ENCODE measurements around the gene TEX47. TPM values are rescaled to one million over a fixed set of nuclear protein-coding genes. Genes with fewer than 3 reads are reported as not detected.

TEX47 gene
- polyA plus RNA-seq (ENCODE audit: insufficient read length): not detected
- long read RNA-seq, donor 1: 0 reads
- long read RNA-seq, donor 2: 0 reads
- long read RNA-seq, donor 3: 0 reads
- long read RNA-seq, donor 4: 0 reads
- long read RNA-seq, donor 5: 0 reads
- long read RNA-seq, donor 6: 0 reads
- long read RNA-seq, donor 7: 0 reads
- long read RNA-seq, donor 8: 0 reads

DNA sequence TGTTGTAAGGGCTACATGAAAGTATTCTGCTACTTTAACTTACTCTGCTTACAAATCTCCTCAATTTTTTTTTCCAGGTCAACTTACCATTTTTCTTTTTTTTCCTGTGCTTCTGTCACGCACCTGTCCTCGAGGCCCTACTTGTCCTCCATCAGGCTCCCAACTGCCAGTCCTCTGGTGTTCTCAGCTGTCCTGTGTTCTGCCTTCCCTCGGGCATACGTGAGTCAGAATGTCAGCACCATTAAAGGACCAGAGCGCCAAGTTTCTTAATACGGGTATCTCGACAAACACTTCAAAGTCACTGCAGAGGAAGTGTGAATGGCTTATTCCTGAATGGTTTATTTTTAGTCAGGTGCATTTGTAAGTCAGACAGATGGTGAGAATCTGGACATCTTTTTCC is at the start of gene TEX47:
TEX47 (minus strand) TSS at position 185 of the 400 bp plus-strand sequence. CDS start 795 bp downstream, outside the sequence.
- no peak for DNase-seq

DNA sequence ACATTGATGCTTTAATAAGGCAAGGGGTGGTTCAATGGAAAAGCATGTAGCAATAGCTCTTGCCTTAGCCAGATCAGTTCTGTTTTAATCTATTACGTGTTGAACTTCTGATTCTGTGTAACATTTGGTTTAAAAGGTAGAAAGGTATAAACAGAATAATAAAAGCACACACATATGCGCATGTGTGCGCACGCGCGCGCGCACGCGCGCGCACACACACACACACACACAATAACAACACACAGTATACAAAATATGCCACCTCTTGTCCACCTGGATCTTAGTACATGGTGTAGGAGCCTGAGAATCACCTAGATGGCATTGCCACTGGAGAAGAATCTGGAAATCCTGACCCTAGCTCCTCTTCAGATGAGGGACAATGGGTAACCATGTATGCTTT is 49.6 kb upstream of the TEX47 start:
- no peak for DNase-seq

GRCh38 chr7:88842201-88842600 is 46.7 kb upstream of the TEX47 start:
- DNase-seq: no peak

GRCh38 chr7:88835147-88835728 is 39.7 kb upstream of the TEX47 start:
- peak; percentile 34 for DNase-seq

DNA sequence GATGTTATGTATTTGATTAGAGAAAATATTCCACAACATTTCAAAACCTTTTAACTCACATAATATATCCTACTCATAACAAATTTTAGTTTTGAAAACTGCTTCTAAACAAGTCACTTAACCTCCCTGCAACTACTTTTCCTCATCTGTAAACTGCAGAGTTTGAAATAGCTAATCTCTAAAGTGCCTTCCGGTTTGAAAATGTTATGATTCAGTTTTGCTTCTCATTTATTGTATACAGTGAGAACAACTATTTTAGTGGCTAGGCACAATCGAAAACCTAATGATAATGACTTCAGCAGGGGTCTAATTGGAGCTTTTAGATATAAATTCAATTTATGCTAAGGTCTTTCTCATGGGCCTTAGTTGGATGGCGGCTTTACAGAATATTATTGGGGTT is 30.7 kb upstream of the TEX47 start:
- no peak for DNase-seq

- no peak for DNase-seq
These were observed 23.0 kb upstream of the TEX47 start for GRCh38 chr7:88818552-88818951.

GRCh38 chr7:88806280-88807037 is 10.9 kb upstream of the TEX47 start:
- DNase-seq: no peak

GRCh38 chr7:88801046-88801445 is 5.5 kb upstream of the TEX47 start:
- no peak for DNase-seq

DNA sequence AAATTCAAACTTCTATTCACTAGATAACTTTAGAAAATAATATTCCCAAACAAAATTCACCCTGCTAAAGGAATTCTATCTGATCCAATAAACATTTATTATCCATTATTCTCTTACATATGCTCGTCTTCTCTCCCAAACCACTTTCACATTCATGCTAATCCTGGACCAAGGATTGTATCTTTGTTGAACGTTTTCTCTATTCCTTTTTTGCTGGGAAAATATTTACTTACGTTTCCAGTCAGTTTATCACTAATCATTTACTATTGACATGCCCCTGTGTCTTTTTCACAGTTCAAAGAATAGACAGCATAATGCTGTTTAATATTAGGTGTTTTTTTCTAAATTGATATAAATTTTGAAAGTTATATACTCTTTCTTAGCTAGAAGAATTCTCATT is 3.2 kb downstream of the TEX47 start:
- DNase-seq: no peak

DNA sequence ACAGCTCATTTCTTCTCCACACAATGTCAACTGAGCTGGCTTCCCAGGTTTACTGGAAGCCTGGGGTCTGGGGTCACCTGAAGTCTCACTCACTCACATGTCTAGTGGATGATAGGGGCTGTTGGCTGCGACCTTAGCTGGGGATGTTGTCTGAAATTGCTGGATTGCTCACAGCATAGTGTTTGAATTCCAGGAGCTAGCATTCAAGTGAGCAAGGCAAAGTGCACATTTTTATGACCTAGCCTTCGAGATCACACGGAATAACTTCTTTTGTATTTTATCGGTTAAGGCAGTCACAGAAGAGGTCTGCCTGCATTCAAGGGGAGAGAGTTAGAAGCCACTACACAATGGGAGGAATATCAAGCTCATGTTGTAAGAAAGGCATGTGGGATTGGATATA is 3.6 kb downstream of the TEX47 start:
- no peak for DNase-seq

- peak; percentile 14 for DNase-seq
These were observed 6.0 kb downstream of the TEX47 start for GRCh38 chr7:88789480-88790064.

- no peak for DNase-seq
These were observed 7.8 kb downstream of the TEX47 start for GRCh38 chr7:88787777-88788176.

DNA sequence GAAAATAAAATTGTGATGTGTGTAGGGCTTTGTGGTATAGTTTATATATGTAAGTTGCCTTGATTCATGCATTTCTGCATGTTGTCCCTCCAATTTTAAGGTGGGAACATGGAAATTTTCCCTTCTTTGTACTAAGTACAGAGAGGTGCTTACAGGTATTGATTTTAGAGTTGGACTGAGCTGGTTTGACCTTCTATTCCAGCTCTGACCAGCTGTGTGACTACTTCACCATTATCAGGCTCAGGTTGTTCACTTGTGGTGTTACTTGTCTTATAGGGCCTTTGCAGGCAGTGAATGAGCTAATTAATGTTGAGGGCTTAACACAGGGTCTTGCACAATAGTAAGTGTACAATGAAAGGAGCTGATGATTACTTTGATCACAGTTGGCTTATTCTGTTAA is 19.7 kb downstream of the TEX47 start:
- no peak for DNase-seq

GRCh38 chr7:88772776-88773175 is 22.8 kb downstream of the TEX47 start:
- no peak for DNase-seq

GRCh38 chr7:88771417-88771816 is 24.1 kb downstream of the TEX47 start:
- no peak for DNase-seq

GRCh38 chr7:88761779-88762178 is 33.8 kb downstream of the TEX47 start:
- DNase-seq: no peak

- no peak for DNase-seq
These were observed 35.4 kb downstream of the TEX47 start for GRCh38 chr7:88760136-88760515.

DNA sequence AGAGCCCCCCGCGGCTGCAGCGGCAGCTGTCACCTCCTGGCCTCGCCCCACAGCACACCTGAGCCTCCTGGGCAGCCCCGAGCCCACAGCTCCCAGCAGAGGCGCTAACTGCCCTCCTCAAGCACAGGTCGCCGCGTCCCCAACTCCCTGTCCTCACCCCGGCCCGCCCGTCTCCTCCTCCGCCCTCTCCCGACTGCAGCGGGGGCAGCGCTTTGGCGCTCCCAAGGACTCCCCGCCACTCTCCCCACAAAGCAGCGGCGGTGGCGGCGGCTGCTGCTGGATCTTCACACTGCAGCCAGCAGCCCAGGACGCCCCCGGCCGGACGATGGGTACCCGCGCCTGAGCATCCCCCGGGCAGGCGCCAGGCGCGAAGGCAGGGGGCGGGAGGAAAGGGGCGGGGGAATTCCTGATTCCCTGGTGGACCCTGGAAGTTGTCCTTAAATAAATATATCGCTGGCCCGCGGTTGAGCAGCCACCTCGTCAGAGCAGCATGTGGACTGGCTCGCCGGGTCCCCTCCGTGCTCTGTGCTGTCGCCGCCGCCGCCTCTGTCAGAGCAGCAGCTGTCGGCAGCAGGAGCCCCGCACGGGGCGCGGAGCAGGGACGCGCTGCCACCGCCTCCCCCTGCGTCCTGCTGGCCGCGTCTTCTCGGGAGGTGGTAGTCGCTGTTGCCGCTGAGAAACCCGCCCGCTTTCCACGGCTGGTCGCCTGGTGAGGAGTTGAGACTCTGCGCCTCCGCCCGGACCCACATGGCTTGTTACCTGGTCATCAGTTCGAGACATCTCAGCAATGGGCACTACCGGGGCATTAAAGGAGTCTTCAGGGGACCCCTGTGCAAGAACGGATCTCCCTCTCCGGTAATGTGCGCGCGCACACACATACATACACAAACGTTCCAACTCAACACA is 36.1 kb downstream of the TEX47 start, which contains the start of gene ZNF804B:
ZNF804B (plus strand) TSS at position 471 of the 906 bp plus-strand sequence; CDS start at position 748, 277 bp downstream.
- peak; percentile 41 for DNase-seq

GRCh38 chr7:88758381-88759229 is 36.9 kb downstream of the TEX47 start:
- DNase-seq: peak; percentile 32

DNA sequence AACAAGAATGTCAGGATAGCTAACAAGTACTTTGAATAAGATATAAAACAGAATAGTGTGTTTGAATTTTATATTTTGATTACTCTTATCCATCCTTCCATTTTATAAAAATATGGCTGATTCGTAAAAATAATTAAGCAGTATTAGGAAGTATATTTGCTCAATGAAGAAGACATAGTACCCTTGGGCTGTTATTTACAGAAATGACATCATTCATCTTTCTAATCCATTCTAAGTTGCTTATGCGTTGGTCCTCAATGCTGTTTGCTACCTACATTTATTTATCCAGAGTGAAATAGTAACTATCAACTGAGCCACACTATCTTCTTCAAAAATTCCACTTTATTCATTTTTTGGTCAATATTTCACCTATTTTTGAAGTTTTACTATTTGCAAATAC is 38.2 kb downstream of the TEX47 start:
- no peak for DNase-seq

DNA sequence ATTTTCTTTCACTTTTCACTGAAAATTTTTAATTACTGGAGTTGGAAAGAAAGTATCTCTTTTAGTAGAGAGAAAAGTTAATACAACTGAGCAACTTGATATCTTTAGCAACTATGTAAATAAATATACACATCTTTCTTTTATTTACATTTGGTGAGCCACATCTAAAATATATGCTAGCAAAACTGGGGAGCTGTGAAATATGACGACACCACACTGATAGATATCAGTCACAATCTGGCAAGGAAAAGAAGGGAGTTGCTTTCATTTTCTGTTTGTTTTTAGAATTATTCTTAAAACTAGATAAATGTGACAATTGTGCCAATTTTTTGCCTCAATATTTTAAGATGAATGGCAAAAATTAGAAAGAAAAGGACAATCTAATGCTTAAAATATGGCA is 38.7 kb downstream of the TEX47 start:
- DNase-seq: no peak

Measured in left kidney (tissue), 8 donors.